Bronchial epithelial cell (primary cell): ENCODE data around the gene GRK1. TPM values are rescaled to one million over a fixed set of nuclear protein-coding genes. Genes with fewer than 3 reads are reported as not detected.

ENCODE experiments used
- DNase-seq: peaks from one replicate; pipeline ENCODE4 v3.0.0-alpha.2; 2010; ENCODE audit warnings: low read depth
- FAIRE-seq: peaks from 2 replicates; lab custom pipeline; 2011; peaks lifted over from hg19 to GRCh38; lab: Jason Lieb, UNC
- H3K27me3 ChIP-seq: 2 replicates; pipeline ENCODE4 v1.5.1; 2011; ENCODE audit warnings: low read length; ENCODE audit not compliant: control insufficient read depth, insufficient read depth
- H3K36me3 ChIP-seq: 2 replicates; pipeline ENCODE4 v1.5.1; 2011; ENCODE audit warnings: low read length; ENCODE audit not compliant: control insufficient read depth, insufficient read depth
- H3K4me3 ChIP-seq: 2 replicates; pipeline ENCODE4 v1.5.1; 2011; ENCODE audit warnings: mild to moderate bottlenecking, low read depth, low read length, control low read depth
- CTCF ChIP-seq: IDR thresholded peaks from 2 replicates; pipeline ENCODE4 v1.5.1; 2011; ENCODE audit warnings: mild to moderate bottlenecking, moderate library complexity, low read length, control low read depth, inconsistent platforms; ENCODE audit not compliant: insufficient read depth, severe bottlenecking
- total RNA-seq: library from RNA; depleted of rRNA; stranded (reverse); fragments of >200 nt; gene quantifications from 2 replicates; pipeline ENCODE4 v1.2.1, GENCODE V29; 2014

The GRK1 gene
- total RNA-seq, 1 donor from 2014 or later = not detected

- DNase-seq = no peak
- Histone ChIP-seq H3K36me3 (no peaks in the 10 kb centered on the region), H3K4me3 (no peak overlapping the region), H3K27me3 (no peaks in the 10 kb centered on the region)
- no peak for TF ChIP-seq CTCF
- FAIRE-seq = no peak
These were observed 87.2 kb downstream of the GRK1 start for GRCh38 chr13:113754242-113754641.

- no peak for TF ChIP-seq CTCF
- H3K4me3 ChIP-seq = no peak overlapping the region
- no peak for FAIRE-seq
- no peak for DNase-seq
- no peaks in the 10 kb centered on the region for H3K36me3 ChIP-seq
- no peaks in the 10 kb centered on the region for H3K27me3 ChIP-seq
These were observed 87.7 kb downstream of the GRK1 start for GRCh38 chr13:113754691-113755090.

DNA sequence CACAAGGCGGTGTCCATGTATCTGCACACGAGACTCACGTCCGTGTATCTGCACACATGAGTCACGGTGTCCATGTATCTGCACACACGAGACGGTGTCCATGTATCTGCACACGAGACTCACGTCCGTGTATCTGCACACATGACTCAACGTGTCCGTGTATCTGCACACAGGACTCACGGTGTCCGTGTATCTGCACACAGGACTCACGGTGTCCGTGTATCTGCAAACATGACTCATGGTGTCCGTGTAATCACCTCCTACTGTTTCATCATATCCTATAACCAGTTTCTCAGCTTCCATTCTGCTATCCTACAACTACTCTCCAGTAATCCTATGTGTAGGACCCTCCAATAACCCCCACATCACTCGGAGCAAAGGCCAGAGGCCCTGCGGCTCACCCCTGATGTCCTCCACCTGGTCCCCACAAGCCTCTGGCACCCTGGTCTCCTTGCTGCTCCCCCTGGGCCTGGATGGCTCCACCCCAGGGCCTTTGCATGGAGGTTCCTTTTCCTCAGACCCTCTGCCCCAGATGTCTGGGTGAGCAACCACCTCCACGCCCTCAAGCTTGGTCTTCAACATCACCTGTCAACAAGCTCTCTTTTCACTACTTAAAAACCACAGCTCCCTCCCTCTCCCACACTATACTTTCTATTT, 89.5 kb downstream of the GRK1 start:
- no peaks in the 10 kb centered on the region for H3K27me3 ChIP-seq
- no peaks in the 10 kb centered on the region for H3K36me3 ChIP-seq
- FAIRE-seq (peak; percentile 99), DNase-seq (peak; percentile 46)
- no peak overlapping the region for H3K4me3 ChIP-seq
- no peak for TF ChIP-seq CTCF

- H3K27me3 ChIP-seq = no peaks in the 10 kb centered on the region
- no peaks in the 10 kb centered on the region for H3K36me3 ChIP-seq
- no peak for TF ChIP-seq CTCF
- peak; percentile 33 for DNase-seq
- peak within 1 kb of the TSS; percentile 52 for H3K4me3 ChIP-seq
- no peak for FAIRE-seq
These were observed 91.9 kb downstream of the GRK1 start, which contains the start of gene TMEM255B for GRCh38 chr13:113758651-113759524. TMEM255B (plus strand) TSS chr13:113759226; CDS start chr13:113759270, 44 bp downstream.

GRCh38 chr13:113759525-113760137, 92.6 kb downstream of the GRK1 start:
- no peak for TF ChIP-seq CTCF
- no peaks in the 10 kb centered on the region for H3K36me3 ChIP-seq
- H3K27me3 ChIP-seq = no peaks in the 10 kb centered on the region
- FAIRE-seq = no peak
- DNase-seq = no peak
- H3K4me3 ChIP-seq = peak overlapping the region; percentile 52
